HL-60 (cell line): Measurements from ENCODE around the gene LXN.

Source experiments
- DNase-seq, 2 experiments: peaks; one replicate each; pipeline ENCODE4 v3.0.0-alpha.2; 2010 to 2020; ENCODE audit warnings: low read depth in 1 of 2, low spot score in 1 of 2
- H3K27ac ChIP-seq: fragments of 250-450 bp; sonication (Bioruptor Pico); replicated peaks from 2 replicates; pipeline ENCODE4 v1.5.1; 2020; ENCODE audit warnings: mild to moderate bottlenecking, moderate library complexity
- H3K27me3 ChIP-seq: fragments of 250-450 bp; sonication (Bioruptor Pico); 2 replicates; pipeline ENCODE4 v1.5.1; 2021; ENCODE audit warnings: mild to moderate bottlenecking, moderate library complexity; ENCODE audit not compliant: insufficient read depth, poor library complexity, severe bottlenecking
- H3K4me3 ChIP-seq: replicated peaks from 2 replicates; pipeline ENCODE4 v1.5.1; 2011; ENCODE audit warnings: mild to moderate bottlenecking, control low read depth, low read length; ENCODE audit not compliant: insufficient read depth
- CTCF ChIP-seq: IDR thresholded peaks from one replicate; pipeline ENCODE4 v1.5.1; 2011; ENCODE audit warnings: low read length, control low read depth, inconsistent platforms; ENCODE audit not compliant: insufficient read depth
- GABPA ChIP-seq: IDR thresholded peaks from 2 replicates; pipeline ENCODE4 v1.6.1; 2012; ENCODE audit warnings: low read depth
- POLR2AphosphoS5 ChIP-seq: IDR thresholded peaks from 2 replicates; pipeline ENCODE4 v1.6.1; 2012; ENCODE audit warnings: low read depth
- SPI1 ChIP-seq: IDR thresholded peaks from 2 replicates; pipeline ENCODE4 v1.6.1; 2012; ENCODE audit warnings: low read depth, mild to moderate bottlenecking, borderline replicate concordance
- TF ChIP-seq, protein P1 (sequence below): IDR thresholded peaks from 2 replicates; pipeline ENCODE4 v1.6.1; 2012; ENCODE audit warnings: low read depth; ENCODE audit not compliant: insufficient replicate concordance

LXN gene

DNA sequence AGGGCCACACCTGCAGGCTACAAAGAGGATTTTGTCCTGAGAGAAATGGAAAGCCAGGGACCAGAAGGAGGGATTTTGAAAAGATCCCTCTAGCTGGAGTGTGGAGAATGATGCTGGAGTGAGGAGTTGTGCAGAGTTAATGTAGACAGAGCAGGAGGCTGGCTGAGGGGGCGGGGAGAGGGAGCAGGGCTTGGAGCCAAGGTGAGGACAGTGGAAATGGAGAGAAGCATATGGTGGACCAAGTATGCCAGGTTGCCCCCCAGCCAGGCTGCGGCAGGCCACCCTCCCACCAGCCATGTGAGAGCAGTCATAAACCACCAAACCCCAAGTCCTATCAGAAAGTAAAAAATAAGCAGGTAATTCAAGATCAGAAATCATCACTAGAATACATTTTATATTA lies 45.1 kb upstream of the LXN start:
- no peak overlapping the region for H3K27ac ChIP-seq
- H3K4me3 ChIP-seq, result no peak overlapping the region
- no peaks in the 10 kb centered on the region for H3K27me3 ChIP-seq
- no peak for TF ChIP-seq SPI1
- TF ChIP-seq POLR2AphosphoS5, result no peak
- DNase-seq, result no peak

DNA sequence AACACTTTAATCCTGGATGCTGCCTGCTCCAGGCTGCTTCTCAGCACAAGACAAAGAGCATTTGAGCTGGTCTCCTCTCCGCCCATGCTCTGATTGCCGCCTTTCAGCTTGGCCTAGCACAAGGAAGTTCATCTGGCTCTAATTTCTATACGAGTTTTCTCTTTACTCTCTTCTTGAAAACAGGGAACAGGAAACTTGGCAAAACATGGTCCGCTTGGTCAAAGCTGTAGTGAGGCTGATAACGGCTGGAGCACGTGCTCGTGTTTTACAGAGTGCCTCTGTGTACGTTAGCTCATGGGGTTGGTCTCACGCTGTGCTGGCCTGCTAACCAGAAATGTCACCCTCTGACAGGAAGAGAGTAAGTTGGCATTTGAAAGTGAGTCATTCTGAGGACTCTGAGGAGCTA lies 40.6 kb upstream of the LXN start:
- peak in 1 of 2 experiments; percentile 38 for DNase-seq
- peak overlapping the region; percentile 23 for H3K27ac ChIP-seq
- no peak overlapping the region for H3K4me3 ChIP-seq
- TF ChIP-seq CTCF (no peak), GABPA (no peak), SPI1 (no peak), POLR2AphosphoS5 (no peak)
- TF ChIP-seq, protein P1, sequence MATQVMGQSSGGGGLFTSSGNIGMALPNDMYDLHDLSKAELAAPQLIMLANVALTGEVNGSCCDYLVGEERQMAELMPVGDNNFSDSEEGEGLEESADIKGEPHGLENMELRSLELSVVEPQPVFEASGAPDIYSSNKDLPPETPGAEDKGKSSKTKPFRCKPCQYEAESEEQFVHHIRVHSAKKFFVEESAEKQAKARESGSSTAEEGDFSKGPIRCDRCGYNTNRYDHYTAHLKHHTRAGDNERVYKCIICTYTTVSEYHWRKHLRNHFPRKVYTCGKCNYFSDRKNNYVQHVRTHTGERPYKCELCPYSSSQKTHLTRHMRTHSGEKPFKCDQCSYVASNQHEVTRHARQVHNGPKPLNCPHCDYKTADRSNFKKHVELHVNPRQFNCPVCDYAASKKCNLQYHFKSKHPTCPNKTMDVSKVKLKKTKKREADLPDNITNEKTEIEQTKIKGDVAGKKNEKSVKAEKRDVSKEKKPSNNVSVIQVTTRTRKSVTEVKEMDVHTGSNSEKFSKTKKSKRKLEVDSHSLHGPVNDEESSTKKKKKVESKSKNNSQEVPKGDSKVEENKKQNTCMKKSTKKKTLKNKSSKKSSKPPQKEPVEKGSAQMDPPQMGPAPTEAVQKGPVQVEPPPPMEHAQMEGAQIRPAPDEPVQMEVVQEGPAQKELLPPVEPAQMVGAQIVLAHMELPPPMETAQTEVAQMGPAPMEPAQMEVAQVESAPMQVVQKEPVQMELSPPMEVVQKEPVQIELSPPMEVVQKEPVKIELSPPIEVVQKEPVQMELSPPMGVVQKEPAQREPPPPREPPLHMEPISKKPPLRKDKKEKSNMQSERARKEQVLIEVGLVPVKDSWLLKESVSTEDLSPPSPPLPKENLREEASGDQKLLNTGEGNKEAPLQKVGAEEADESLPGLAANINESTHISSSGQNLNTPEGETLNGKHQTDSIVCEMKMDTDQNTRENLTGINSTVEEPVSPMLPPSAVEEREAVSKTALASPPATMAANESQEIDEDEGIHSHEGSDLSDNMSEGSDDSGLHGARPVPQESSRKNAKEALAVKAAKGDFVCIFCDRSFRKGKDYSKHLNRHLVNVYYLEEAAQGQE, result no peak
- no peaks in the 10 kb centered on the region for H3K27me3 ChIP-seq

DNA sequence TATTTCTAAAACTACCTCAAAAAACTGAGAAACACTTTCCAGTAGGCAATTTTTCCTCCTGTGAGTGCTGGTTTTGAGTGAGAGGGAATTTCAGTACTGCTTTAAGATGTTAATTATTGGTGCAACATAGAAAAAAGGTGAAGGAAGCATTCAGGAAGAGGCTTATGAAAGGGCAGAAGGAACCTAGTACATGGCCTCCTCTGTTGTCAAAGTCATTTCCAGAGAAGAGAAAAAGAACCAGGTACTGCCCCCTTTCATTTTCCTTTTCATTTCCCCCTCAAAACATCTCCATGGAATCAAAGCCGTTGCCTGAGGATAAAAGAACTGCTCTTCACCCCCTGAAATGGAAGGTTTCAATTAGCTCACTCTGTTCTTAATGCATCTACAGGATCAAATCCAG lies 40.0 kb upstream of the LXN start:
- Histone ChIP-seq H3K27ac (peak overlapping the region; percentile 23; the same call in 1 of the 2 replicates), H3K27me3 (no peaks in the 10 kb centered on the region), H3K4me3 (no peak overlapping the region)
- TF ChIP-seq, protein P1, result no peak
- TF ChIP-seq POLR2AphosphoS5, result no peak
- TF ChIP-seq CTCF, result no peak
- TF ChIP-seq GABPA, result no peak
- no peak for TF ChIP-seq SPI1
- no peak for DNase-seq

- no peaks in the 10 kb centered on the region for H3K27me3 ChIP-seq
- H3K4me3 ChIP-seq, result no peak overlapping the region
- no peak for DNase-seq
- no peak overlapping the region for H3K27ac ChIP-seq
- TF ChIP-seq, protein P1, result no peak
- TF ChIP-seq GABPA (no peak), SPI1 (no peak), POLR2AphosphoS5 (no peak), CTCF (no peak)
These were observed 39.4 kb upstream of the LXN start for GRCh38 chr3:158711886-158712285.
